HPDE6-E6E7 (cell line): Measurements from ENCODE around the gene EPG5.
"Not testable (repeated sequence)": the region's sequence is repeated elsewhere in the genome, so short reads cannot be mapped to it uniquely, and the experiment has no call there.

Experiments used
- DNase-seq: peaks from one replicate; pipeline ENCODE4 v3.0.0; 2011; ENCODE audit warnings: missing footprints; ENCODE audit errors: extremely low spot score

EPG5 gene

GRCh38 chr18:45870419-45870818, 96.7 kb downstream of the EPG5 start:
- DNase-seq: no peak

GRCh38 chr18:45865466-45865865, 101.7 kb downstream of the EPG5 start:
- DNase-seq: no peak

- DNase-seq: no peak
These were observed 103.0 kb downstream of the EPG5 start for GRCh38 chr18:45864081-45864480.

GRCh38 chr18:45863469-45863868, 103.7 kb downstream of the EPG5 start:
- no peak for DNase-seq

- DNase-seq: no peak
These were observed 105.2 kb downstream of the EPG5 start for GRCh38 chr18:45861926-45862325.

DNA sequence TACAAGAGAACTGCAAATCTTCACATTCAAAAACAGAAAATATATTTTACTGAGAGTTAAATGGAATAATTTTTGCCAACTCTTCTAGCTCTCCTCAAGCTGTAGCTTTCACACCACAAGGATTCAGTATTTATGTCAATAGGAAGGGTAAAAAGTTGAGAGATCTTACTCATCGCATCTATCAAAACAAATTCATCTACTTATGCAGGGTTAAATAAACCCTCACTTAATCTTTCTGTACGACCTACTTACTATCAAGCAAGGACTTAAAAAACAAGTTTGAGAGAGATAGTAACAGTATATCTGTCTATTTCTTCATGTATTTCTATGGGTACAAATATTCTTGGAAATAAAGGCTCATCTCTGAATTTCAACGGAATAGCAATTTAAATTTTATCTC, 106.2 kb downstream of the EPG5 start:
- no peak for DNase-seq

- DNase-seq: no peak
These were observed 106.6 kb downstream of the EPG5 start for GRCh38 chr18:45860492-45860891.

DNA sequence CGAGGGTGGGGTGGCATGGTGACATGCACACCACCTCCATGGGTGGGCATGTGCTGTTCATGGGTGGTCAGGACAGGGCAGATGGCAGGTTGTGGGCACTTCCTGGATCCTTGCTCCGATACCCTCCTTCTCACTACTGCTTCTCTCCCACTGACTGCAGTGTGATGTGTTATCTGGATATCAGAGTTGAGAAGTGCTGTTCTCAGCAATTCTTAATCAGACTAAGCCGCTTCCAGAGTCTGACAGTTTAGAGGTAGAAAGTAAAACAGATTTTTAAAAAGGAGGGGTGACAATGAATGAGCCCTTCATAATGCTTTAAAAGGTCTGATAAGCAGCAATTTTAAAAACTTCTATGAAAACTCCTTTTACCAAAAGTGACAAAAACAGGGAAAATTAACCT, 107.8 kb downstream of the EPG5 start:
- no peak for DNase-seq

GRCh38 chr18:45856531-45856930, 110.6 kb downstream of the EPG5 start:
- DNase-seq: no peak

DNA sequence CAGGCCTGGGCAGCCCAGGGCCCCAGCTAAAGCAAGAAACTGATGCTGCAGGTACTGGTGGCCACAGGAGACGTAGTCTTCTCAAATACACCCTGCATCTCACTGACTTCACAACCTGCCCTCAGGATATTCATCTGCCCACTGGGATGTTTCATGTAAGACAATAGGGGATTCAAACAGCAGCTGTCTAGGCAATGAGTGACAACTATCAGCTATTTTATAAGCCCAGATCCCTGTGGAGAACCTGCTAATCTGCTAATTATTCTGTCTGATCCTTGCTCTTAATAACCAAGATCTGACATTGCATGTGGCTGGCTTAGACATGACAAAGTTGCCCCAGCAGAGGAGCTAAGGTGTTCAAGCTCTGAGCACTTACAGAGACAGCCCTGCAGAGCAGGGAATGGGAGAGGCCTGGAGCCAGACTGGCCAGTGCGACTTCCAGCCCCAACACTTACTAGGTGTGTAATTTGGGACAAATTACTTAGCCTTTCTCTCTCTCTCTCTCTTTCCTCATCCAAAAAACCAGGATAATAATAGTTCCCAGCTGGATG, 113.0 kb downstream of the EPG5 start:
- DNase-seq: no peak

GRCh38 chr18:45852631-45853030, 114.5 kb downstream of the EPG5 start:
- no peak for DNase-seq

DNA sequence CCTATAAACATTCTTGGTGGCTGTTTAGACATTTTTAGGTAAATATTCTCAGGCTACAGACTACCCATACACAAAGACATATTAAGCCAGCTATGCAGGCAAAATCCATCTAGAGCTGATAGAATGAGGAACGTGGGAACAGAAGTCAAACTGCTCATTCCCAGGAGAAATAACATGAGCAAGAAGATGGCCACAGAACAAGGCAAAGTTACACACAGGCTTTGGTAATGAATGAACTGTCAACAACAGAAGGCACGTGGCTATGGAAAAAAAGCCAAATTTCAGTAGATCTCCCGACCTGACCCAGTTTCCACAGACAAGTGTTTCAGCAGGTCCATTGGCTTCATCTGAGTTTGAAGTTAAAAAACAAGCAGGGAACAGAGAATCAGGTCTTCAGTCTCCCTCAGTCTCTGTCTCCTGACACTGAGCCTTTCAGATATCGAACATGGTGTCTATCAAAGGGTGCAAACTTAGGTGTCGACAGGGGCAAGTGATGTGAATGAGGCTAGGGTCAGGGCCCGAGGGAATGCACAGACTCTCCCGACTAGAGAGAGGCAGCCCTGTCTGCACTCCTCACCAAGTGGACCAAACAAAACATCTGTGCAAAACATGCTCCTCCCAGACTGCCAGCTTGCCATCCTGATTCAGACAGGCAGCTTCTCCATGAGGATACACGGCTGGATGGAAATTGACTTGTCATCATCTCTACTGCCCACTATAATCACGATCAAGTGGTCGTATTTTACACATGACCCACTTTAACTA, 115.8 kb downstream of the EPG5 start:
- DNase-seq: no peak

DNA sequence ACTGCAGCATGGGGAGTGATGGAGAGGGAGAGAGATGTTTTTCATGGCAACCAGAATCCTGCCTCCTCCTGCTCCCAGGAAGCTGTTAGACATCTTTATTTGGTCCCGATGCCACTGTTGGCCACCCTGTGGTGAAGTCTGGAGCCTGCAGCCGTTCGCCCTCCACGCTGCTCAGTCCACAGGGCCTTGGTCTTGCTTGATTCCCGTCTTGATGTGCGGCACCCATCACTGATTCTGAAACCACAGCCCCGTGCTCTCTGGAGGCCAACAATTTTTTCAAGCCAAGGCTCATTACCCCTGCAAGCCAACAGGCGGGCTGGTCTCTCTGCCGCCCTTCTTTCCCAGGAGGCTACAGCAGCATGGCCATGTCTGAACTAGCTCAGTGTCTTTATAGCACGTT, 117.1 kb downstream of the EPG5 start:
- no peak for DNase-seq

DNA sequence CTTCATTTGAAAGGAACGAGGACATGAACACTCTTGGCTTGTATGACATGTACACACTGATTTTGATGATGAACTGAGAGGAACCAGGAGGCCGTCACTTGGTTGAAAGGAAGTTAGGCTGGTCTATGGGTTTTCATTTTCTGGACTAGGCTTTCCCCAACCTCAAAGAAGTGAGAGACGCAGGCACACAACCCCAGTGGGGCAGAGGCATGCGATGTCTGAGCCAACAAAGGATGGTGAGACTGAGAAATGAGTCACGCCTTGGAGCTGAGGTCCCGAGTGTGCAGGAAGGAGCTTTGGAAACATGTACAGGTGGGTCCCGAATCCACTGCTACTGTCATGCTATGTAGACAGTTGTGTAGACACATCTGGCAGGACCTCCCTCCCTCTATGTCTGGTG, 117.6 kb downstream of the EPG5 start:
- DNase-seq: no peak

- not testable (repeated sequence) for DNase-seq
These were observed 118.5 kb downstream of the EPG5 start for GRCh38 chr18:45848643-45849042.

DNA sequence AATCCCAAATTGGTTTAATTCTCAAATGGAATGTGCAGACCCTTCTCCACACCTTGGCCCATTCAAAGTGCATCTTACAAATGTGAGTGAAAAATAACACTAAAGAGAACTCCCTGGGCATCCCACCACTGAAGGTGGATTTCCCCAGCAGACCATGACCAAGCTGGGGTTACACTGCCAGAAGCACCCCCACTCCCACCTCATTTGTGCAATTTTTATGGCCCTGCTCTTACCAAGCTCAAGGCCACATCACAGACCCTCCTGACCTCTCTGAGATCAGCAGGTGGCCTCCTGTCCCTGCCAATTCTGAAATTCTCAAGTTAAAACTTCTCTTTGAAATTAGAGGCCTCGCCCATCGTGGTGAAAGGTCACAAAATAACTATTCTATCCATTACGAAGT, 120.0 kb downstream of the EPG5 start:
- DNase-seq: no peak

- DNase-seq: no peak
These were observed 121.7 kb downstream of the EPG5 start for GRCh38 chr18:45845410-45845809.

DNA sequence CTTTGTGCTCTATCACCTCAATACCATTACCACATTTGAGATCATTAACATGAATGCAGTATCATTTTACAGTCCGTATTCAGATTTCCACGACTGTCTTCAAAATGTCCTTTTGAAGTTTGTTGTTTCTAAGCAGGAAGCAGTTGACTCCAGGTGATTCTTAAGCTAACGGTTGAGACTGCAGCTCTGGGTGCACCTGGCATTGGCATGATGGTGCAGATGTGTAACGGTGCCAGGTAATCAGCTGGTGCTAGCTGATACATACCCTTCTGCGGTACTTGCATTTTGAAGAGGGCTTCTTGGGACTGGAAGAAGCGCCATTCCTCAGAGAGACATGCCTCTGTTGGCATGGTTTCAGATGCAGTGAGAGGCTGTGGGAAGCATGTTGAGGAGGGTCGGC, 122.2 kb downstream of the EPG5 start:
- no peak for DNase-seq

GRCh38 chr18:45843019-45843418, 124.1 kb downstream of the EPG5 start:
- no peak for DNase-seq

- no peak for DNase-seq
These were observed 125.2 kb downstream of the EPG5 start for GRCh38 chr18:45841765-45842442.

GRCh38 chr18:45841060-45841764, 125.9 kb downstream of the EPG5 start:
- no peak for DNase-seq
